ENCODE data around the gene GORAB.

DNA sequence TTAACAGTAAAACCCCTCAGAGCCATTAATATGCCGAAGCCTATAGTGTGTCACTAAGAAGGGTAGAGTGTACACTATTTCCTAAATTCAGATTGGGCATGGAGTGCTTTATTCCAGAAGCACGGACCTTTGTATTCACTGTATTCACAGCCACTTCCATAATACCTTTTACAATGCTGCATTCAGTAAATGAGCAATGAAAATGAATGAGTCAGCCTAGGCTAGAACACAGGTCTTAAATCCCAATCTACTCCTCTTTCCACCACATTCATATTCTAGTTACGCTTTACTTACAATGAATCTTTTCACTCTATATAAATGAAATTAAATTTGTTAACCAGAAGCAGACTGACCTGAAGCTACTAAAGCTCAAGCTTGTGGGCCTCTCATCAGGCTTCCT is 13.0 kb upstream of the GORAB start:
- no peak for TF ChIP-seq EP300 (IDR thresholded peaks at IDR 0.05; ENCODE audit: borderline replicate concordance in 1 of 2, low read depth in 2 of 2, low read length in 2 of 2)
- no peak for TF ChIP-seq ZNF274 (IDR thresholded peaks at IDR 0.05; ENCODE audit: borderline replicate concordance, extremely low read depth, low read length)
- no peak for TF ChIP-seq POLR2AphosphoS5 (IDR thresholded peaks at IDR 0.05; ENCODE audit: low read depth, low read length)
- TF ChIP-seq SIX5 (IDR thresholded peaks at IDR 0.05; ENCODE audit: low read depth, low read length) = no peak
- TF ChIP-seq JUND (IDR thresholded peaks at IDR 0.05; ENCODE audit: low read length) = no peak
- TF ChIP-seq CTCF (IDR thresholded peaks at IDR 0.05; ENCODE audit: control extremely low read depth in 1 of 3, insufficient read depth in 1 of 3, low read depth in 1 of 3, low read length in 3 of 3) = no peak
- no peak for TF ChIP-seq GABPA (IDR thresholded peaks at IDR 0.05; ENCODE audit: borderline replicate concordance, insufficient read depth, low read length)
- no peak for TF ChIP-seq CBX8 (IDR thresholded peaks at IDR 0.05; ENCODE audit: borderline replicate concordance, low read depth, low read length)
- TF ChIP-seq TAF1 (IDR thresholded peaks at IDR 0.05; ENCODE audit: low read depth, low read length) = no peak
- TF ChIP-seq BACH1 (IDR thresholded peaks at IDR 0.05; ENCODE audit: low read length) = no peak
- no peak for TF ChIP-seq HDAC2 (IDR thresholded peaks at IDR 0.05; ENCODE audit: borderline replicate concordance in 1 of 2, low read depth in 2 of 2, low read length in 2 of 2)

Measured in H1 (cell line).